SK-N-SH treated with all-trans-retinoic acid at 6 μM for 48 hours (cell line): ENCODE measurements around the gene ECE2.

ENCODE experiments used
- CREB5 ChIP-seq: fragments of 250-450 bp; sonication (Bioruptor Pico); IDR thresholded peaks from 2 replicates; pipeline ENCODE4 v1.5.1; 2020; ENCODE audit warnings: low read depth, mild to moderate bottlenecking, moderate library complexity
- CSDC2 ChIP-seq: fragments of 250-450 bp; sonication (Bioruptor Pico); IDR thresholded peaks from 2 replicates; pipeline ENCODE4 v1.5.0; 2020; ENCODE audit warnings: mild to moderate bottlenecking, moderate library complexity
- CSRNP3 ChIP-seq: fragments of 250-450 bp; sonication (Bioruptor Pico); IDR thresholded peaks from 2 replicates; pipeline ENCODE4 v1.5.1; 2021; ENCODE audit warnings: mild to moderate bottlenecking, moderate library complexity
- POU6F1 ChIP-seq: fragments of 250-450 bp; sonication (Bioruptor Pico); IDR thresholded peaks from 2 replicates; pipeline ENCODE4 v1.8.0; 2021; ENCODE audit warnings: low read depth, mild to moderate bottlenecking, moderate library complexity, borderline replicate concordance
- RARB ChIP-seq: fragments of 250-450 bp; sonication (Bioruptor Pico); IDR thresholded peaks from 2 replicates; pipeline ENCODE4 v1.8.0; 2021; ENCODE audit warnings: mild to moderate bottlenecking, moderate library complexity
- TSHZ2 ChIP-seq: fragments of 250-450 bp; sonication (Bioruptor Pico); IDR thresholded peaks from 2 replicates; pipeline ENCODE4 v1.5.0; 2020; ENCODE audit warnings: mild to moderate bottlenecking, moderate library complexity
- ZC3H10 ChIP-seq: fragments of 250-450 bp; sonication (Bioruptor Pico); IDR thresholded peaks from 2 replicates; pipeline ENCODE4 v1.5.1; 2021; ENCODE audit warnings: mild to moderate bottlenecking, moderate library complexity
- ZFP30 ChIP-seq: fragments of 450-650 bp; formaldehyde crosslinking; IDR thresholded peaks from 2 replicates; pipeline ENCODE4 v1.5.0; 2022; ENCODE audit warnings: mild to moderate bottlenecking, moderate library complexity
- ZNF70 ChIP-seq: fragments of 450-650 bp; formaldehyde crosslinking; IDR thresholded peaks from 2 replicates; pipeline ENCODE4 v1.5.0; 2020; ENCODE audit warnings: mild to moderate bottlenecking, moderate library complexity

- no peak for TF ChIP-seq CREB5 (CRISPR knock-in tag)
- no peak for TF ChIP-seq ZFP30
- no peak for TF ChIP-seq TSHZ2 (CRISPR knock-in tag)
- no peak for TF ChIP-seq CSRNP3 (CRISPR knock-in tag)
- TF ChIP-seq RARB (CRISPR knock-in tag), result no peak
- no peak for TF ChIP-seq CSDC2
- TF ChIP-seq POU6F1, result no peak
- TF ChIP-seq ZC3H10, result no peak
- no peak for TF ChIP-seq ZNF70
These were observed 41.0 kb upstream of the ECE2 start for GRCh38 chr3:184234671-184235380.
